H9 (cell line): ENCODE results near the gene ACVR1B. TPM values are rescaled to one million over a fixed set of nuclear protein-coding genes. Genes with fewer than 3 reads are reported as not detected.

Experiments used
- DNase-seq: peaks from one replicate; pipeline ENCODE4 v3.0.0-alpha.2; 2017
- H2AFZ ChIP-seq: one replicate; pipeline ENCODE4 v1.6.1; 2013; ENCODE audit warnings: mild to moderate bottlenecking, low read length, control low read depth, moderate library complexity
- H2AK5ac ChIP-seq: 2 replicates; pipeline ENCODE4 v1.6.1; 2013; ENCODE audit warnings: low read length, control low read depth, mixed read lengths; ENCODE audit not compliant: insufficient read length
- H2BK120ac ChIP-seq: one replicate; pipeline ENCODE4 v1.6.1; 2013; ENCODE audit warnings: low read depth, mild to moderate bottlenecking, low read length, control low read depth, inconsistent platforms; ENCODE audit not compliant: poor library complexity, severe bottlenecking
- H2BK12ac ChIP-seq: 2 replicates; pipeline ENCODE4 v1.6.1; 2013; ENCODE audit warnings: low read length, control low read depth, mixed read lengths, low read depth; ENCODE audit not compliant: insufficient read length
- H2BK15ac ChIP-seq: 2 replicates; pipeline ENCODE4 v1.6.1; 2013; ENCODE audit warnings: low read depth, low read length, control low read depth
- H2BK20ac ChIP-seq: one replicate; pipeline ENCODE4 v1.6.1; 2013; ENCODE audit warnings: low read depth, mild to moderate bottlenecking, low read length, control low read depth, inconsistent platforms; ENCODE audit not compliant: poor library complexity, severe bottlenecking
- H2BK5ac ChIP-seq: 2 replicates; pipeline ENCODE4 v1.6.1; 2013; ENCODE audit warnings: low read length, control low read depth, mixed read lengths; ENCODE audit not compliant: insufficient read length
- H3K14ac ChIP-seq: 2 replicates; pipeline ENCODE4 v1.6.1; 2013; ENCODE audit warnings: low read length, control low read depth; ENCODE audit not compliant: insufficient read depth
- H3K18ac ChIP-seq: 2 replicates; pipeline ENCODE4 v1.6.1; 2013; ENCODE audit warnings: low read depth, mild to moderate bottlenecking, mixed read lengths, low read length, control low read depth; ENCODE audit not compliant: insufficient read length
- H3K23ac ChIP-seq: 2 replicates; pipeline ENCODE4 v1.6.1; 2013; ENCODE audit warnings: low read length, control low read depth, mixed read lengths, low read depth; ENCODE audit not compliant: insufficient read length
- H3K23me2 ChIP-seq: 2 replicates; pipeline ENCODE4 v1.6.1; 2013; ENCODE audit warnings: low read depth, mild to moderate bottlenecking, mixed read lengths, low read length, control low read depth; ENCODE audit not compliant: insufficient read length, poor library complexity, severe bottlenecking
- H3K27ac ChIP-seq: 2 replicates; pipeline ENCODE4 v1.5.1; 2013; ENCODE audit warnings: low read length, control low read depth, mixed read lengths, low read depth; ENCODE audit not compliant: insufficient read length
- H3K27me3 ChIP-seq: 2 replicates; pipeline ENCODE4 v1.6.1; 2013; ENCODE audit warnings: low read length, control low read depth, inconsistent platforms; ENCODE audit not compliant: insufficient read depth
- H3K4ac ChIP-seq: 2 replicates; pipeline ENCODE4 v1.6.1; 2013; ENCODE audit warnings: low read depth, mild to moderate bottlenecking, control low read depth, inconsistent platforms, low read length, moderate library complexity
- H3K4me1 ChIP-seq: 2 replicates; pipeline ENCODE4 v1.6.1; 2013; ENCODE audit warnings: low read length, control low read depth, inconsistent platforms; ENCODE audit not compliant: insufficient read depth
- H3K4me2 ChIP-seq: 2 replicates; pipeline ENCODE4 v1.6.1; 2013; ENCODE audit warnings: low read length, control low read depth, mixed read lengths; ENCODE audit not compliant: insufficient read length, insufficient read depth
- H3K56ac ChIP-seq: 2 replicates; pipeline ENCODE4 v1.6.1; 2013; ENCODE audit warnings: low read depth, mild to moderate bottlenecking, mixed read lengths, low read length, control low read depth; ENCODE audit not compliant: insufficient read length
- H3K79me1 ChIP-seq: 2 replicates; pipeline ENCODE4 v1.6.1; 2013; ENCODE audit warnings: low read depth, mild to moderate bottlenecking, moderate library complexity, low read length, control low read depth, inconsistent platforms; ENCODE audit not compliant: insufficient read depth, poor library complexity, severe bottlenecking
- H3K79me2 ChIP-seq: 2 replicates; pipeline ENCODE4 v1.6.1; 2013; ENCODE audit warnings: low read length, control low read depth, inconsistent platforms; ENCODE audit not compliant: insufficient read depth
- H3K9ac ChIP-seq: 2 replicates; pipeline ENCODE4 v1.6.1; 2013; ENCODE audit warnings: low read length, control low read depth, mixed read lengths; ENCODE audit not compliant: insufficient read length; ENCODE audit errors: extremely low read depth
- H3K9me3 ChIP-seq: one replicate; pipeline ENCODE4 v1.6.1; 2013; ENCODE audit warnings: low read depth, low read length, inconsistent platforms; ENCODE audit not compliant: control insufficient read depth
- H3T11ph ChIP-seq: one replicate; pipeline ENCODE4 v1.6.1; 2013; ENCODE audit warnings: mild to moderate bottlenecking, low read length, control low read depth, inconsistent platforms
- H4K20me1 ChIP-seq: one replicate; pipeline ENCODE4 v1.6.1; 2013; ENCODE audit not compliant: control insufficient read depth, insufficient read length, insufficient read depth
- H4K5ac ChIP-seq: 2 replicates; pipeline ENCODE4 v1.6.1; 2013; ENCODE audit warnings: low read depth, mild to moderate bottlenecking, mixed read lengths, low read length, control low read depth; ENCODE audit not compliant: insufficient read length
- H4K8ac ChIP-seq: replicated peaks from 2 replicates; pipeline ENCODE4 v1.6.1; 2013; ENCODE audit warnings: low read length, control low read depth, mixed read lengths, low read depth; ENCODE audit not compliant: insufficient read length
- H4K91ac ChIP-seq: 2 replicates; pipeline ENCODE4 v1.6.1; 2013; ENCODE audit warnings: low read depth, mild to moderate bottlenecking, moderate library complexity, mixed read lengths, low read length, control low read depth; ENCODE audit not compliant: insufficient read length
- H3K27ac Mint-ChIP-seq, 3 experiments: 2 replicates in 2 of 3; 3 replicates in 1 of 3; pipeline ENCODE4 v1.8.0; 2020 to 2021; ENCODE audit warnings: mixed read lengths in 3 of 3, mild to moderate bottlenecking in 1 of 3, moderate library complexity in 1 of 3
- H3K27me3 Mint-ChIP-seq: 2 replicates; pipeline ENCODE4 v1.8.0; 2021; ENCODE audit warnings: low read depth, mild to moderate bottlenecking, moderate library complexity, mixed read lengths
- H3K36me3 Mint-ChIP-seq, 3 experiments: 2 replicates in 2 of 3; 3 replicates in 1 of 3; pipeline ENCODE4 v1.8.0; 2020 to 2021; ENCODE audit warnings: low read depth in 3 of 3, mixed read lengths in 3 of 3; ENCODE audit not compliant: insufficient read depth in 1 of 3
- H3K4me1 Mint-ChIP-seq, 2 experiments: 2 replicates each; pipeline ENCODE4 v1.8.0; 2020; ENCODE audit warnings: mixed read lengths in 2 of 2
- H3K4me3 Mint-ChIP-seq, 2 experiments: 2 replicates in 1 of 2; 3 replicates in 1 of 2; pipeline ENCODE4 v1.8.0; 2020 to 2021; ENCODE audit warnings: mild to moderate bottlenecking in 2 of 2, mixed read lengths in 2 of 2, moderate library complexity in 1 of 2
- H3K9me3 Mint-ChIP-seq, 2 experiments: 2 replicates in 1 of 2; 3 replicates in 1 of 2; pipeline ENCODE4 v1.8.0; 2020; ENCODE audit warnings: mild to moderate bottlenecking in 2 of 2, mixed read lengths in 2 of 2, moderate library complexity in 1 of 2
- WGBS: extraction: QIAGEN DNeasy Blood & Tissue Kit; methylation state at CpG from one replicate; pipeline ENCODE4 v1.1.7; 2013; ENCODE audit warnings: missing lambda C conversion rate, low lambda C conversion rate, mixed read lengths; ENCODE audit not compliant: insufficient read length; ENCODE audit errors: extremely low coverage; 5-methylcytosine and 5-hydroxymethylcytosine counted together
- total RNA-seq: library from RNA; stranded (reverse); gene quantifications from 2 replicates; pipeline ENCODE4 v1.2.1, GENCODE V29; 2021
- TF ChIP-seq, protein P1 (sequence below): fragments of 200-600 bp; sonication (generic); conservative IDR thresholded peaks from 3 replicates; pipeline ENCODE4 v1.8.0; 2021; ENCODE audit warnings: antibody characterized with exemption, mild to moderate bottlenecking

The ACVR1B gene
- total RNA-seq, 1 experiment from 2014 or later = 16.3 TPM

DNA sequence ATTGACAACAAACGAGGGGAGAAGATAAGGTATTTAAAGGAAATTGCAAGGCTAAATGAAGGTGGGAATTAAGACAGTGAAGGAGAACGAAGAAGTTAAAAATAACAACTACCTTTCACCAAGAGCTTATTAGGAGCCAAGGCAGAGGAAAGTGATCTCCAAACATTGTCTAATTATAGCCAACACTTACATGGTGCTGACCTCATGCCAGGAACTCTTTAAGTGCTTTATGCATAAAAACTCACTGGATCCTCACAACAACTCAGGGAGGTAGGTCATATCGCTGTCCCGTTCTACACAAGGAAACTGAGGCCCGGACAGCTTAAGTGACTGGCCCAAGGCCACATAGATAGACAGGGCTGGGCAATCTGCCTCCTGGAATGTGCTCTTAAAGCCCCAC, 74.8 kb downstream of the ACVR1B start:
- no peak overlapping the region for H2BK20ac ChIP-seq
- H3K56ac ChIP-seq = no peak overlapping the region
- no CpG with 5 or more reads among the region's 5 CpGs for WGBS
- H4K5ac ChIP-seq = no peak overlapping the region
- Mint-ChIP-seq H3K4me1 (peaks cover 19 to 34% of the 10 kb centered on the region in 2 experiments), H3K9me3 (no peaks in the 10 kb centered on the region; a peak in 1 of 5 replicates), H3K4me3 (no peak overlapping the region), H3K27ac (no peak overlapping the region; a peak in 1 of 7 replicates), H3K27me3 (peaks cover 46% of the 10 kb centered on the region), H3K36me3 (no peaks in the 10 kb centered on the region; a peak in 1 of 7 replicates)
- H3K4me1 ChIP-seq = peaks cover 3% of the 10 kb centered on the region
- H3K4me2 ChIP-seq = no peak overlapping the region
- H4K8ac ChIP-seq = no peak overlapping the region
- H3K79me1 ChIP-seq = no peaks in the 10 kb centered on the region
- no peak overlapping the region for H3K9ac ChIP-seq
- H2AK5ac ChIP-seq = no peak overlapping the region
- no peak overlapping the region for H2BK15ac ChIP-seq
- H3K23me2 ChIP-seq = peaks cover 16% of the 10 kb centered on the region
- H3K79me2 ChIP-seq = no peaks in the 10 kb centered on the region
- H3K27ac ChIP-seq = no peak overlapping the region
- no peaks in the 10 kb centered on the region for H4K20me1 ChIP-seq
- no peak for DNase-seq
- TF ChIP-seq, protein P1, sequence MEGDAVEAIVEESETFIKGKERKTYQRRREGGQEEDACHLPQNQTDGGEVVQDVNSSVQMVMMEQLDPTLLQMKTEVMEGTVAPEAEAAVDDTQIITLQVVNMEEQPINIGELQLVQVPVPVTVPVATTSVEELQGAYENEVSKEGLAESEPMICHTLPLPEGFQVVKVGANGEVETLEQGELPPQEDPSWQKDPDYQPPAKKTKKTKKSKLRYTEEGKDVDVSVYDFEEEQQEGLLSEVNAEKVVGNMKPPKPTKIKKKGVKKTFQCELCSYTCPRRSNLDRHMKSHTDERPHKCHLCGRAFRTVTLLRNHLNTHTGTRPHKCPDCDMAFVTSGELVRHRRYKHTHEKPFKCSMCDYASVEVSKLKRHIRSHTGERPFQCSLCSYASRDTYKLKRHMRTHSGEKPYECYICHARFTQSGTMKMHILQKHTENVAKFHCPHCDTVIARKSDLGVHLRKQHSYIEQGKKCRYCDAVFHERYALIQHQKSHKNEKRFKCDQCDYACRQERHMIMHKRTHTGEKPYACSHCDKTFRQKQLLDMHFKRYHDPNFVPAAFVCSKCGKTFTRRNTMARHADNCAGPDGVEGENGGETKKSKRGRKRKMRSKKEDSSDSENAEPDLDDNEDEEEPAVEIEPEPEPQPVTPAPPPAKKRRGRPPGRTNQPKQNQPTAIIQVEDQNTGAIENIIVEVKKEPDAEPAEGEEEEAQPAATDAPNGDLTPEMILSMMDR = no peak
- peaks cover 5% of the 10 kb centered on the region; the same call in 1 of the 2 replicates for H3K27me3 ChIP-seq
- H3K4ac ChIP-seq = no peak overlapping the region
- H3K14ac ChIP-seq = no peak overlapping the region
- H3K23ac ChIP-seq = no peak overlapping the region
- H3T11ph ChIP-seq = no peak overlapping the region
- no peaks in the 10 kb centered on the region for H3K9me3 ChIP-seq
- no peak overlapping the region for H3K18ac ChIP-seq
- H2BK5ac ChIP-seq = no peak overlapping the region
- H2AFZ ChIP-seq = no peak overlapping the region
- no peak overlapping the region for H2BK12ac ChIP-seq
- no peak overlapping the region for H4K91ac ChIP-seq
- H2BK120ac ChIP-seq = no peak overlapping the region
